CD4-positive, alpha-beta T cell (primary cell): ENCODE measurements around the gene HDAC9. TPM values are rescaled to one million over a fixed set of nuclear protein-coding genes. Genes with fewer than 3 reads are reported as not detected.

ENCODE experiments used
- ATAC-seq: fragments of 200-7000 bp; cut with Tn5 transposase; one replicate; pipeline ENCODE4 v1.10.0; 2022; ENCODE audit warnings: mild to moderate bottlenecking; ENCODE audit not compliant: poor library complexity
- CTCF ChIA-PET: fragments of 350-600 bp; sonication (Branson Sonifier 250); formaldehyde crosslinking; loops from one replicate; lab custom pipeline; 2021; ENCODE audit warnings: antibody characterized with exemption, inconsistent platforms; lab: Charles Lee
- POLR2A ChIA-PET: fragments of 350-600 bp; sonication (Branson Sonifier 250); formaldehyde crosslinking; loops from one replicate; lab custom pipeline; 2021; ENCODE audit warnings: antibody characterized with exemption, inconsistent platforms; lab: Charles Lee
- DNase-seq, 14 experiments: peaks; one replicate each; pipeline ENCODE4 v3.0.0-alpha.2; 2013 to 2020; ENCODE audit warnings: mixed read lengths in 2 of 14
- H3K27ac ChIP-seq, 2 donors: one replicate each; pipeline versions ENCODE4 v1.5.1 to v1.7.0; 2013; ENCODE audit warnings: low read length in 2 of 2, low read depth in 1 of 2, mild to moderate bottlenecking in 1 of 2
- H3K27me3 ChIP-seq, 2 experiments: 1 replicate in 1 of 2; 2 replicates in 1 of 2; pipeline versions ENCODE4 v1.6.1 to v1.7.0; 2013; ENCODE audit warnings: low read length in 2 of 2, control low read depth in 1 of 2, mild to moderate bottlenecking in 1 of 2, moderate library complexity in 1 of 2; ENCODE audit not compliant: insufficient read depth in 2 of 2, control insufficient read depth in 1 of 2
- H3K36me3 ChIP-seq: one replicate; pipeline ENCODE4 v1.6.1; 2013; ENCODE audit warnings: low read length, control low read depth; ENCODE audit not compliant: insufficient read depth
- H3K4me1 ChIP-seq: one replicate; pipeline ENCODE4 v1.6.1; 2013; ENCODE audit warnings: low read length, control low read depth; ENCODE audit not compliant: insufficient read depth
- H3K4me3 ChIP-seq: one replicate; pipeline ENCODE4 v1.5.1; 2013; ENCODE audit warnings: mild to moderate bottlenecking, low read length, moderate library complexity
- H3K9me3 ChIP-seq, 2 experiments: 1 replicate in 1 of 2; 2 replicates in 1 of 2; pipeline versions ENCODE4 v1.6.1 to v1.7.0; 2013; ENCODE audit warnings: low read length in 2 of 2, mild to moderate bottlenecking in 2 of 2, control low read depth in 1 of 2, moderate library complexity in 1 of 2; ENCODE audit not compliant: control insufficient read depth in 1 of 2, insufficient read depth in 1 of 2
- H3K27ac Mint-ChIP-seq: one replicate; pipeline ENCODE4 v1.8.0; 2020; ENCODE audit warnings: mixed read lengths
- H3K27me3 Mint-ChIP-seq: one replicate; pipeline ENCODE4 v1.8.0; 2021; ENCODE audit warnings: mixed read lengths
- H3K36me3 Mint-ChIP-seq: one replicate; pipeline ENCODE4 v1.8.0; 2021; ENCODE audit warnings: low read depth, mixed read lengths
- H3K4me1 Mint-ChIP-seq: one replicate; pipeline ENCODE4 v1.8.0; 2021; ENCODE audit warnings: low read depth, mixed read lengths
- H3K4me3 Mint-ChIP-seq: one replicate; pipeline ENCODE4 v1.8.0; 2020; ENCODE audit warnings: mild to moderate bottlenecking, mixed read lengths
- H3K9me3 Mint-ChIP-seq: one replicate; pipeline ENCODE4 v1.8.0; 2020; ENCODE audit warnings: mixed read lengths
- CTCF ChIP-seq: fragments of 200-600 bp; IDR thresholded peaks from one replicate; pipeline ENCODE4 v1.8.0; 2022; ENCODE audit warnings: antibody characterized with exemption, mild to moderate bottlenecking
- intact Hi-C, 2 experiments: fragments of 100-400 bp; cut with DNase I in 1 of 2; cut with micrococcal nuclease in 1 of 2; formaldehyde crosslinking; loops; one replicate each; pipeline versions ENCODE4 v1.15.1 to v1.9.0; 2023 to 2025; cut with DNase I, micrococcal nuclease
- total RNA-seq, 174 experiments: library from RNA in 2 of 174; stranded (reverse) in 2 of 174; gene quantifications; one replicate each; pipeline ENCODE4 v1.2.3 and lab custom pipeline; 2021 to 2026

Gene HDAC9
- total RNA-seq, 2 experiments from 2014 or later, result 0.73 to 1.2 TPM

GRCh38 chr7:18623389-18623788 is 127.8 kb downstream of the HDAC9 start:
- CTCF ChIA-PET, result no interaction called here
- ATAC-seq, result no peak

DNA sequence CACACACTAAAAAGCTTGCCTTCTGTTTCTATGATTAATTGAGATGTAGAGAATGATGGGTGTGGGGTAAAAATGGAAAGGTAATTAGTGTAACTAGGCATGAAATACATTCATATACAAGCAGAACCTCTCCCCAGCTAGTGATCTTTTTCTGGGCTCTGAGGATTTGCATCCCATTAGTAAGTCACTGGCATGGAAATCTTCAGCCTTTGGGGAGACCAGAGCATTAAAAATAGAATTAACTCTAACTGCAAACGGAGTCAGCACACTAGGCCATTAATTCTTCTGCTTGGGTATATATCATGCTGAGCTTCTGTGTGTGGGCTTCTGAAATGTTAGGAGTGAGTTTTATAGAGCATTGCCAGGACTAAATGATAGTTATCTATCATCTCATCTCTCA is 128.9 kb downstream of the HDAC9 start:
- H3K27ac ChIP-seq, result no peak overlapping the region
- H3K36me3 Mint-ChIP-seq, result no peaks in the 10 kb centered on the region
- no peak overlapping the region for H3K4me3 Mint-ChIP-seq
- CTCF ChIA-PET, result no interaction called here
- H3K4me1 ChIP-seq, result no peaks in the 10 kb centered on the region
- H3K36me3 ChIP-seq, result no peaks in the 10 kb centered on the region
- H3K9me3 Mint-ChIP-seq, result no peaks in the 10 kb centered on the region
- intact Hi-C loops, result no loop called here
- no peaks in the 10 kb centered on the region for H3K9me3 ChIP-seq
- no peaks in the 10 kb centered on the region for H3K27me3 Mint-ChIP-seq
- no peaks in the 10 kb centered on the region for H3K27me3 ChIP-seq
- POLR2A ChIA-PET, result no interaction called here
- no peaks in the 10 kb centered on the region for H3K4me1 Mint-ChIP-seq
- no peak overlapping the region for H3K4me3 ChIP-seq
- ATAC-seq (no peak), DNase-seq (no peak)
- no peak for TF ChIP-seq CTCF
- H3K27ac Mint-ChIP-seq, result no peak overlapping the region

More at GRCh38 chr7:18623389-18623788, 127.8 kb downstream of the HDAC9 start:
- TF ChIP-seq CTCF, result no peak
- POLR2A ChIA-PET, result no interaction called here
- Histone ChIP-seq H3K9me3 (no peaks in the 10 kb centered on the region), H3K4me1 (no peaks in the 10 kb centered on the region), H3K27ac (no peak overlapping the region), H3K4me3 (no peak overlapping the region), H3K36me3 (no peaks in the 10 kb centered on the region), H3K27me3 (no peaks in the 10 kb centered on the region)
- H3K4me3 Mint-ChIP-seq, result no peak overlapping the region
- H3K9me3 Mint-ChIP-seq, result no peaks in the 10 kb centered on the region
- no peak for DNase-seq
- H3K27me3 Mint-ChIP-seq, result no peaks in the 10 kb centered on the region
- no peaks in the 10 kb centered on the region for H3K4me1 Mint-ChIP-seq
- no peaks in the 10 kb centered on the region for H3K36me3 Mint-ChIP-seq
- H3K27ac Mint-ChIP-seq, result no peak overlapping the region
- intact Hi-C loops, result no loop called here

GRCh38 chr7:18626086-18626485 is 130.5 kb downstream of the HDAC9 start:
- no peak for ATAC-seq
- no peak overlapping the region for H3K4me3 ChIP-seq
- no peak overlapping the region for H3K4me3 Mint-ChIP-seq
- no peaks in the 10 kb centered on the region for H3K9me3 Mint-ChIP-seq
- H3K27ac ChIP-seq, result no peak overlapping the region
- no peaks in the 10 kb centered on the region for H3K36me3 Mint-ChIP-seq
- H3K27ac Mint-ChIP-seq, result no peak overlapping the region
- no peaks in the 10 kb centered on the region for H3K27me3 Mint-ChIP-seq
- H3K36me3 ChIP-seq, result no peaks in the 10 kb centered on the region
- no peaks in the 10 kb centered on the region for H3K9me3 ChIP-seq
- TF ChIP-seq CTCF, result no peak
- intact Hi-C loops, result no loop called here
- no peak for DNase-seq
- H3K4me1 Mint-ChIP-seq, result no peaks in the 10 kb centered on the region
- POLR2A ChIA-PET, result no interaction called here
- H3K4me1 ChIP-seq, result no peaks in the 10 kb centered on the region
- CTCF ChIA-PET, result interaction anchor here (1.0 kb wide), 1 partner anchor 12 kb away, joined by 5 read pairs; no protein-coding TSS in a partner anchor
- H3K27me3 ChIP-seq, result no peaks in the 10 kb centered on the region
